ENCODE measurements around the gene STON2. TPM values are rescaled to one million over a fixed set of nuclear protein-coding genes. Genes with fewer than 3 reads are reported as not detected.

STON2 gene
- total and polyA plus RNA-seq, 2 of the 8 experiments (the other 6 are each of a cell fraction or from before 2014, with no cell fraction given) = 8.9 to 50.0 TPM

DNA sequence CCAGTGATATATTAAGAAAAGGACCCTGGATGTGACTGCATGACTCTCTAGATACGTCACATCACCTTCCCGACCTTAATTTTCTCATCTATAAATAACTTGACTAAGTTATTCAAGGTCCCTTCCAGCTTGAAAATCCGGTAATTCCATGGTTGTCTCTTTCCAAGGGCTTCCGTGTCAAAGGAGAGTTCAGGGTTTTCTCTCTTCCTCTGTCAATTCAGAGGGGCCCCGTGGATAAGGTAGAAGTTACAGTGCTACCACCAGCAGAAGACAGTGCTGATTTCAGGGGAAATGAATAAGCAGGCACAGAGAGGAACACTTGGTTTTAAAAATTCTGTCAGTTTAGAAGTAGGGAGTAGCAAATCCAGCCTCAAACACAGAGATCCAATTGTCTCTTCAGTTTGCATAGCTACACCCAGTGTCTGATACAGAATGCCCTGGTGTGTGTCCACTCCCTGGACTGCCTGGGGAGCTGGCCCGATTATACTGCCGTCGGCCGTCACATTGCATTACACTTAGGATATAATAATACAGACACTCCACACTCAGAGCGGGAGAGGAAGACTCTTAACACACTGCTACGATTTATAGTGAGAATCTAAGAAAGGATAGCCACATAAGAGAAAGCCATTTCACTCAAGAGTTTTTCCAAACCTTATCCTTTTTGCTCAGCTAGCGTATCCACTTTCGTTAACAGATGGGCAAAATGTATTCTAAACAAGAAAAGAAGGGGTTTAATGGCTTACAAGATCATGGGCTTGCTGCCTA is 124.6 kb downstream of the STON2 start:
- no peak for TF ChIP-seq CEBPB (IDR thresholded peaks at IDR 0.05; ENCODE audit: low read depth, low read length)
- no peak for TF ChIP-seq BCL11A (IDR thresholded peaks at IDR 0.05; ENCODE audit: low read depth in 2 of 2, low read length in 2 of 2)
- no peak overlapping the region for H2BK12ac ChIP-seq (ENCODE audit: low read depth, low read length)
- H3K23ac ChIP-seq (ENCODE audit: insufficient read length) = no peak overlapping the region
- no peak overlapping the region for H3K56ac ChIP-seq (replicated peaks; ENCODE audit: insufficient read length, low read depth, low read length)
- no peak overlapping the region for H4K8ac ChIP-seq (ENCODE audit: extremely low read depth, insufficient read depth, low read length)
- no peak overlapping the region for H2BK20ac ChIP-seq (ENCODE audit: low read length)
- no peak overlapping the region for H2AFZ ChIP-seq (ENCODE audit: low read length)
- ChIA-PET POLR2A (ENCODE audit: partially characterized antibody) (no interaction called here), CTCF (ENCODE audit: partially characterized antibody) (interaction anchor here (0.8 to 20.7 kb wide), 3 partner anchors 171 to 189 kb away, joined by 3 to 426 read pairs (median 10); no protein-coding TSS in a partner anchor)
- DNase-seq (ENCODE audit: low read depth in 1 of 2, low spot score in 2 of 2) (no peak), FAIRE-seq (no peak)
- 93% methylated on average over 13 of the region's 13 CpGs; no CpG with 5 or more reads in 1 of the 2 experiments for WGBS, 2 experiments (ENCODE audit: extremely low coverage in 1 of 2, insufficient coverage in 1 of 2, insufficient read length in 1 of 2, insufficient replicate concordance in 2 of 2, low coverage in 1 of 2, low lambda C conversion rate in 2 of 2, missing lambda C conversion rate in 1 of 2)
- no peak overlapping the region for H3K14ac ChIP-seq (ENCODE audit: insufficient read length)
- no peak overlapping the region for H3K4ac ChIP-seq (replicated peaks; ENCODE audit: insufficient read length, low read depth, low read length)
- H3K27me3 ChIP-seq (replicated peaks in 1 of 4; ENCODE audit: control insufficient read depth in 3 of 4, extremely low read depth in 1 of 4, insufficient read depth in 3 of 4, low read length in 3 of 4) = no peaks in the 10 kb centered on the region
- no peaks in the 10 kb centered on the region for H3K79me2 ChIP-seq (ENCODE audit: control insufficient read depth in 1 of 2, insufficient read depth in 2 of 2, low read length in 2 of 2)
- H3K23me2 ChIP-seq (ENCODE audit: low read depth, low read length) = no peaks in the 10 kb centered on the region
- no peak overlapping the region for H2BK15ac ChIP-seq (ENCODE audit: low read length)
- H3K9me3 ChIP-seq (ENCODE audit: insufficient read depth in 2 of 2, low read depth in 1 of 2, low read length in 1 of 2) = no peaks in the 10 kb centered on the region
- H3K4me1 ChIP-seq (replicated peaks in 1 of 4; ENCODE audit: control insufficient read depth in 3 of 4, insufficient read depth in 4 of 4, low read length in 3 of 4) = no peaks in the 10 kb centered on the region
- H4K91ac ChIP-seq (replicated peaks; ENCODE audit: insufficient read length, low read length) = no peak overlapping the region
- no peak overlapping the region for H2AK5ac ChIP-seq (ENCODE audit: low read depth, low read length)
- no peaks in the 10 kb centered on the region for H4K20me1 ChIP-seq (replicated peaks in 1 of 2; ENCODE audit: control insufficient read depth in 1 of 2, insufficient read depth in 2 of 2, low read length in 2 of 2)
- H3K36me3 ChIP-seq (ENCODE audit: control insufficient read depth in 2 of 4, insufficient read depth in 4 of 4, low read length in 3 of 4) = peaks cover 5 to 15% (median 8%) of the 10 kb centered on the region in 4 experiments; a peak in 5 of 8 replicates
- H3K18ac ChIP-seq (ENCODE audit: extremely low read depth, low read length) = no peak overlapping the region
- H3K79me1 ChIP-seq (ENCODE audit: low read depth, low read length) = no peaks in the 10 kb centered on the region
- no peak overlapping the region for H4K5ac ChIP-seq (ENCODE audit: insufficient read length, low read depth, low read length)
- no peak overlapping the region for H2BK120ac ChIP-seq (replicated peaks; ENCODE audit: low read depth, low read length)
- H3K4me2 ChIP-seq (ENCODE audit: insufficient read depth in 1 of 2, low read depth in 2 of 2, low read length in 2 of 2) = no peak overlapping the region
- no peak overlapping the region for H3K27ac ChIP-seq (ENCODE audit: low read depth, low read length)
- H3K9ac ChIP-seq (replicated peaks in 1 of 4; ENCODE audit: extremely low read depth in 1 of 4, low read depth in 3 of 4, low read length in 3 of 4) = no peak overlapping the region
- H2BK5ac ChIP-seq (ENCODE audit: low read depth, low read length) = no peak overlapping the region
- H3K4me3 ChIP-seq (ENCODE audit: extremely low read depth in 1 of 4, insufficient read depth in 2 of 4, low read depth in 3 of 4, low read length in 4 of 4) = no peak overlapping the region

Measured in H1 (cell line).